ENCODE data around the gene S100A13.

S100A13 gene

GRCh38 chr1:153570874-153571273 is 56.4 kb downstream of the S100A13 start:
- ATAC-seq, result no peak
- TF ChIP-seq RARB (CRISPR knock-in tag; IDR thresholded peaks at IDR 0.05) (no peak), ZFP3 (CRISPR knock-in tag; IDR thresholded peaks at IDR 0.05) (no peak), POU6F1 (CRISPR knock-in tag; IDR thresholded peaks at IDR 0.05; ENCODE audit: borderline replicate concordance, low read depth) (no peak), PATZ1 (CRISPR knock-in tag; IDR thresholded peaks at IDR 0.05; ENCODE audit: borderline replicate concordance) (no peak), CREB5 (CRISPR knock-in tag; IDR thresholded peaks at IDR 0.05; ENCODE audit: low read depth) (no peak), TOX (CRISPR knock-in tag; IDR thresholded peaks at IDR 0.05; ENCODE audit: borderline replicate concordance) (no peak), GLIS3 (CRISPR knock-in tag; IDR thresholded peaks at IDR 0.05) (no peak), TSHZ2 (CRISPR knock-in tag; IDR thresholded peaks at IDR 0.05) (no peak), PPARA (CRISPR knock-in tag; IDR thresholded peaks at IDR 0.05; ENCODE audit: borderline replicate concordance) (no peak), ZFP30 (CRISPR knock-in tag; IDR thresholded peaks at IDR 0.05) (no peak), ISL1 (CRISPR knock-in tag; IDR thresholded peaks at IDR 0.05) (no peak)

GRCh38 chr1:153569465-153569864 is 57.8 kb downstream of the S100A13 start:
- ATAC-seq, result no peak
- TF ChIP-seq ARNTL (CRISPR knock-in tag; IDR thresholded peaks at IDR 0.05; ENCODE audit: borderline replicate concordance, low read depth) (no peak), ZNF565 (CRISPR knock-in tag; conservative IDR thresholded peaks at IDR 0.05; ENCODE audit: low read depth) (no peak), BACH2 (CRISPR knock-in tag; IDR thresholded peaks at IDR 0.05; ENCODE audit: borderline replicate concordance) (no peak), ISL1 (CRISPR knock-in tag; IDR thresholded peaks at IDR 0.05) (no peak), CREB5 (CRISPR knock-in tag; IDR thresholded peaks at IDR 0.05; ENCODE audit: low read depth) (no peak), RARB (CRISPR knock-in tag; IDR thresholded peaks at IDR 0.05) (no peak)
